ENCODE measurements around the gene UBE3D. TPM values are rescaled to one million over a fixed set of nuclear protein-coding genes. Genes with fewer than 3 reads are reported as not detected.

The UBE3D gene
- polyA plus RNA-seq, 3 donors from 2014 or later: 3.1 to 4.1 (median 3.2) TPM

DNA sequence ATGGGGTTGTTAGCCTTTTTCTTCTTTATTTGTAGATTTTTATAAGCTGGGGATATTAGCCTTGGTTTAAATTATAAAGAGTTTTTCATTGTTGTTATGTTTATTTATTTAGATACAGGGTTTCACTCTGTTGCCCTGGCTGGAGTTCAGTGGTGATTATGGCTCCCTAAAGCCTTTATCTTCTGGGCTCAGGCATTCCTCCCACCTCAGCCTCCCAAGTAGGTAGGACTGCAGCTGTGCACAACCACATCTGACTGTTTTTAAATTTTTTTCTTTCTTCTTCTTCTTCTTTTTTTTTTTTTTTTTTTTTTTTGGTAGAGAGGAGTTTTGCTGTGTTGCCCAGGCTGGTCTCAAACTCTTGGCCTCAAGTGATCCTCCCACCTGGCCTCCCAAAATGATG lies 80.9 kb downstream of the UBE3D start:
- H3K36me3 Mint-ChIP-seq: peaks cover 0 to 5% (median 0%) of the 10 kb centered on the region in 3 donors
- H3K4me3 Mint-ChIP-seq: no peak overlapping the region
- H3K9me3 Mint-ChIP-seq: no peaks in the 10 kb centered on the region
- no peak for DNase-seq
- H3K27me3 Mint-ChIP-seq (ENCODE audit: low read depth in 3 of 3): no peaks in the 10 kb centered on the region
- no peak overlapping the region for H3K27ac Mint-ChIP-seq
- H3K4me1 Mint-ChIP-seq: no peaks in the 10 kb centered on the region

DNA sequence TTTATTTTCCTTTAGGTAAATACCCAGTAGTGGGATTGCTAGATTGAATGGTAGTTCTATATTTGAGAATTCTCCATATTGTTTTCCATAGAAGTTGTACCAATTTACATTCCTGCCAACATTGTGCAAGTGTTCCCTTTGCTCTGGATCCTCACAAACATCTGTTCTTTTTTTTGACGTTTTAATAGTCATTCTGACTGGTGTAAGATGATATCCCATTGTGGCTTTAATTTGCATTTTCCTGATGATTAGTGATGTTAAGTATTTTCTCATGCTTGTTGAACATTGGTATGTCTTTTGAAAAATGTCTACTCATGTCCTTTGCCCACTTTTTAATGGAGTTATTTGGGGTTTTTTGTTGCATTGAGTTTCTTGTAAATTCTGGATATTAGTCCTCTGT lies 85.6 kb downstream of the UBE3D start:
- DNase-seq: no peak
- Mint-ChIP-seq H3K9me3 (no peaks in the 10 kb centered on the region), H3K4me1 (no peaks in the 10 kb centered on the region), H3K4me3 (no peak overlapping the region), H3K27me3 (ENCODE audit: low read depth in 3 of 3) (peaks cover 0 to 2% (median 0%) of the 10 kb centered on the region in 3 donors), H3K36me3 (peaks cover 0 to 5% (median 0%) of the 10 kb centered on the region in 3 donors), H3K27ac (no peak overlapping the region)

DNA sequence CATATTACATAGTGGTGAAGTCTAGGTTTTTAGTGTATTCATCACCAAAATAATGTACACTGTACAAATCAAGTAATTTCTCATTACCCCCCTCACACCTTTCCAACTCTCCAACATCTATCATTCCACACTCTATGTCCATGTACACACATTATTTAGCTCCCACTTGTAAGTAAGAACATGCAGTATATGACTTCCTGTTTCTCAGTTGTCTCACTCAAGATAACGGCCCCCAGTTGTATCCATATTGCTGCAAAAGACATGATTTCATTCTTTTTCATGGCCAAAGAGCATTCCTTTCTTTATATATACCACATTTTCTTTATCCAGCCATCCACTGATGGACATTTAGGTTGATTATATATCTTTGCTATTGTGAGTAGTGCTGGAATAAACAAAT lies 86.0 kb downstream of the UBE3D start:
- Mint-ChIP-seq H3K4me3 (no peak overlapping the region), H3K27ac (no peak overlapping the region), H3K9me3 (no peaks in the 10 kb centered on the region), H3K4me1 (no peaks in the 10 kb centered on the region), H3K27me3 (ENCODE audit: low read depth in 3 of 3) (peaks cover 0 to 2% (median 0%) of the 10 kb centered on the region in 3 donors), H3K36me3 (peaks cover 0 to 5% (median 0%) of the 10 kb centered on the region in 3 donors)
- DNase-seq: no peak

DNA sequence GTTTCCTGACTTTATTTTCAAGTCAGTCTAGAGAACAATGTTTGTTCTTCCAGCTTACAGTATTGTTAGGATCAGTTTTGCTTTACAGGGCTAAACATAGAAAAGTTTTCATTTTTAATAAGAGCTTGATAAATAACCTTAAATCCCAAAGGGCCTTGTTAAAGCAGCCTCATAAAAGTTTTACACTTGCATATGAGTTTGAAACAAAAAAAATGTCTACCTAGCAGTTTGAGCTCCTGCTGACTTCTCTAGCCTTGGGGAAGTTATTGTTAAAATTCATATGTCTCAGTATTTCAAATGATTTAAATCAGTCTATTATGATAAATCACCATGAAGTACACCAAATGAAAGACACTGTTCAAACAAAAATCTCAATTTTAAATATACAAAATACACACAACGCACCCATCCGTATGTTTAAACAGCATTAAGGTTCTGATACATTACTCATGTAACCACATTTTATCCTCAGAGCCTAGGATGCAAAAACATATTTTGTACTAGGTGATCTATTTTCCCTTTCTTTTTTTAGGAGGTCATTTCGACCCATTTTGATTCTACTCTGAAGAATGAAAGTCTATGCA lies 87.2 kb downstream of the UBE3D start:
- Mint-ChIP-seq H3K27ac (no peak overlapping the region), H3K27me3 (ENCODE audit: low read depth in 3 of 3) (peaks cover 0 to 2% (median 0%) of the 10 kb centered on the region in 3 donors), H3K4me1 (no peaks in the 10 kb centered on the region), H3K9me3 (no peaks in the 10 kb centered on the region), H3K4me3 (no peak overlapping the region), H3K36me3 (peaks cover 0 to 2% (median 0%) of the 10 kb centered on the region in 3 donors)
- DNase-seq: no peak

DNA sequence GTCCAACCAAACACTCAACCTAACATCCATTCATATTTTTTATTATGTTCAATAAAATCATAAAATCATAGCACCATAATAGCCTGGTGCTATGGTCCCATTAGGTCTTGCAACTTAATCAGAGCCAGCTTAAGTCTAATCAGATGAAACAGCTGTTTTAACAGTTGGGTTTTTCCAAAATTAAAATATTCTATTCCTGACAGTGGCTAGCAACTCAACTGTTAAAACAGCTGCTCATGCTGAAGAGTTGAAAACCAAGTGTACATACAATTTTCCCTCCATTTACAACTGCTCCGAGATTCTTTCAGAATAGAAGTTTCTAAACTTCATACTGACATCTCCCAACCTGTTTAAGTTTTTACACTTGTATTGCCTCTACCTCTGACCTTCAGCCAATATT lies 89.5 kb downstream of the UBE3D start:
- Mint-ChIP-seq H3K27me3 (ENCODE audit: low read depth in 3 of 3) (peaks cover 0 to 2% (median 0%) of the 10 kb centered on the region in 3 donors), H3K36me3 (peaks cover 0 to 4% (median 0%) of the 10 kb centered on the region in 3 donors), H3K4me3 (no peak overlapping the region), H3K27ac (no peak overlapping the region), H3K4me1 (no peaks in the 10 kb centered on the region), H3K9me3 (no peaks in the 10 kb centered on the region)
- no peak for DNase-seq

DNA sequence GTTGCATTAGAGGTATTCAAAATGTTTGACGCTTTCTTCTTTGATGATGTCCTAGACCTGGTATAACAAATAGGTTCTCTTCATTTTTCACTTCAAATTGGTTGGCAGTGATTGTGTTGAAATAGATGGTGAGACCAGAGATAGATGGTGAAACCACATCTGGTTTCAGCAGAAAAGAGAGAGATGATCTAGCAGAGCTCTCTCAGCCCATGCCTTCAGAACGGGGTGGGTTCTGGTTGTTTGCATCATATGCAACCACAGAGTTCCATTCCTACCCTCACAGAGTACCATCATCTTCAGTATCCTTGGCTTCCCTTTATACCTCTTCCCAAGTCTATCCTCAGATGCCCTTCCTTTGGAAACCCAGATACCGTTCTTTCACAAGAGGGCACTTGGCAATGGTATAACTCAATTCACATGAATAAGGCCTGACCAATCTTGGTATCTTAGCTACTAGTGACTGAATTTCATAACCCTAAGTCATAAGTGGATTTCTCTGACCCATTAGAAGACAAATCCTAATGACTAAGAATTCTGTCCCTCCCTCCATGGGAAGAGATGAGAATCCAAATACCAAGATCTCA lies 93.7 kb downstream of the UBE3D start:
- H3K4me3 Mint-ChIP-seq: no peak overlapping the region
- H3K4me1 Mint-ChIP-seq: no peaks in the 10 kb centered on the region
- no peaks in the 10 kb centered on the region for H3K9me3 Mint-ChIP-seq
- no peaks in the 10 kb centered on the region for H3K27me3 Mint-ChIP-seq (ENCODE audit: low read depth in 3 of 3)
- no peak overlapping the region for H3K27ac Mint-ChIP-seq
- H3K36me3 Mint-ChIP-seq: peaks cover 0 to 4% (median 2%) of the 10 kb centered on the region in 3 donors
- no peak for DNase-seq

DNA sequence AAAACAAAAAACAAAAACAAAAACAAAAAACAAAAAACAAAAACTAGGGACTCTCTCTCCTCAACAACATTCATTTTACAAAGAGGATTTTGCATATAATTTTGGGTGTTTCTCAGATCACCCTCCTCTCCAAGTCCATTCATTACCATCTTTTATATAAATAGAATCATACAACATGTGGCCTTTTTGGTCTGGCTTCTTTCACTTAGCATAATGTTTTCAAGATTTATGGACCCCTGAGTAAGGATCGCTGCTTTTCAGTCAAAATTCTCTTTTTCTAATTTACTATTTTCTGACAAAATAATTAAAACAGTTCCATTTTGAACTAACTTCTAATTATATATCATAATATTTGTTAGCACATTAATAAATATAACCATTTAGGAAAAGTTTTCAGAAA lies 94.8 kb downstream of the UBE3D start:
- no peak for DNase-seq
- peaks cover 0 to 7% (median 4%) of the 10 kb centered on the region in 3 donors for H3K36me3 Mint-ChIP-seq
- H3K4me1 Mint-ChIP-seq: no peaks in the 10 kb centered on the region
- no peak overlapping the region for H3K4me3 Mint-ChIP-seq
- no peak overlapping the region for H3K27ac Mint-ChIP-seq
- no peaks in the 10 kb centered on the region for H3K9me3 Mint-ChIP-seq
- H3K27me3 Mint-ChIP-seq (ENCODE audit: low read depth in 3 of 3): no peaks in the 10 kb centered on the region

DNA sequence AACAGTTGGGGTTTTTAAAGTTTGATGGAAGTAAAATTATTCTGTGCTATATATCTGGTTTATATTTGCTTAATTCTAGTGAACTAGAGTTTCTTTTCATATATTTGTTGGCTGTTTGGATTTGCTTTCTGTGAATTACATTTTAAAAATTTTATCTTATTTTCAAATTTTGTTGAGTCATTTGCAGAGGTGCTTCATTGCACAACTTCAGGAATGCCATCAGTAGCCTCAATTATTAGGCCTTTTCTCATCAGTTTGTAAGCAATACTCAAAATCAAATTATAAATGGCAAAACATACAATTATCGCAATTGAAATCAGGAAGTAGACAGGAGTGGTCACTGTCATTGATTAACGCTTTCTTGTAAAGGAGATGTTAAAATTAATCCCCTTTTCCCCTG lies 96.9 kb downstream of the UBE3D start:
- Mint-ChIP-seq H3K4me3 (no peak overlapping the region), H3K27me3 (ENCODE audit: low read depth in 3 of 3) (no peaks in the 10 kb centered on the region), H3K9me3 (no peaks in the 10 kb centered on the region), H3K4me1 (no peaks in the 10 kb centered on the region), H3K36me3 (peaks cover 0 to 7% (median 4%) of the 10 kb centered on the region in 3 donors), H3K27ac (no peak overlapping the region)
- DNase-seq: no peak

DNA sequence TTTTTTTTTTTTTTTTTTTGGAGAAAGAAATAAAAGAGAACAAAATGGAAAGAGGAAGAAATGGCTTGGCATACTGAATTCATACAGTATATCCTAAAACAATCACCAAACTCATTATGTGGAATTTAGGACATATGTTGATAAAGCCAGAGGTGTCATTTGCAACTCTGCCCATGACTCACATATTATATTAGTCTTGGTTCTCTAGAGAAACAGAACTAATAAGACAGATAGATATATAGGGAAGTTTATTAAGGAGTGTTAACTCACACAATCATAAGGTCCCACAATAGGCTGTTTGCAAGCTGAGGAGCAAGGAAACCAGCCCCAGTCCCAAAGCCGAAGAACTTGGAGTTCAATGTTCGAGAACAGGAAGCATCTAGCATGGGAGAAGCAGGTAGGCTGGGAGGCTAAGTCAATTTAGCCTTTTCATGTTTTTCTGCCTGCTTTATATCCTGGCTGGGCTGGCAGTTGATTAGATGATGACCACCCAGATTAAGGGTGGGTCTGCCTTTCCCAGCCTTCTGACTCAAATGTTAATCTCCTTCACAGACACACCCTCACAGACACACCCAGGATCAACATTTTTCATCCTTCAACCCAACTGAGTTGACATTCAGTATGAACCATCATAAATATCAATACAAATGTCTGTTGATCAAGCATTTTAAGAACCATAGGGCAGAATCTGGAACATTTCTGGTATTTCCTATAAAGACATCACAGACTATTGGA lies 102.3 kb downstream of the UBE3D start:
- no peak for DNase-seq
- Mint-ChIP-seq H3K27ac (no peak overlapping the region), H3K9me3 (no peaks in the 10 kb centered on the region), H3K4me3 (no peak overlapping the region), H3K36me3 (peaks cover 5 to 7% (median 7%) of the 10 kb centered on the region in 3 donors), H3K4me1 (no peaks in the 10 kb centered on the region), H3K27me3 (ENCODE audit: low read depth in 3 of 3) (no peaks in the 10 kb centered on the region)

DNA sequence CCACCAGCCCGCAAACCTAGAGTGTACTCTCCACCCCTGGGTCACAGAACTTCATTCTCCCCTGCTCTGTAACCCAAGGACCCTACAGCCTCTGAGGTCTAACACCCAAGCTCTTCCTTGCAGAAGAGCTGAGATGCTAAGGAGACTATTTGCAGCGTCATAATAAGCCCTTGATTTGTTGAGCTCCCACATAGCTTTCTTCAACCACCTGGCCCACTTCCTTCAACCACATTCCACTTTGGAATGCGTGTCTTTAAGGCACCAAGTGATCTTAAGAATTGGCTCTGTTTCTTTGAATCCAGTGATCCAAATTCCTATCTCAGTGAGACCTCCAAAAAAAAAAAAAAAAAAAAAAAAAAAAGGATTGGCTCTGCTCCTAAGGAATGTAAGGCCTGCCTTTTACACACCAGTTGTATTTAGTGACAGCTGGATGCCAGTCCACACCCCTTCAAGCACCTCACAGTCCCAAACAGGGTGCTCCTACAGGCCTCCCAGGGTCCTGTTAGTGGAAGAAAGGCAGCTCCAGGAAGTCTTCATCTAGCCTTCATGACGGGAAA lies 106.2 kb downstream of the UBE3D start:
- Mint-ChIP-seq H3K9me3 (no peaks in the 10 kb centered on the region), H3K36me3 (peaks cover 8 to 19% (median 14%) of the 10 kb centered on the region in 3 donors), H3K4me1 (no peaks in the 10 kb centered on the region), H3K27ac (no peak overlapping the region), H3K4me3 (no peak overlapping the region), H3K27me3 (ENCODE audit: low read depth in 3 of 3) (no peaks in the 10 kb centered on the region)
- DNase-seq: no peak

DNA sequence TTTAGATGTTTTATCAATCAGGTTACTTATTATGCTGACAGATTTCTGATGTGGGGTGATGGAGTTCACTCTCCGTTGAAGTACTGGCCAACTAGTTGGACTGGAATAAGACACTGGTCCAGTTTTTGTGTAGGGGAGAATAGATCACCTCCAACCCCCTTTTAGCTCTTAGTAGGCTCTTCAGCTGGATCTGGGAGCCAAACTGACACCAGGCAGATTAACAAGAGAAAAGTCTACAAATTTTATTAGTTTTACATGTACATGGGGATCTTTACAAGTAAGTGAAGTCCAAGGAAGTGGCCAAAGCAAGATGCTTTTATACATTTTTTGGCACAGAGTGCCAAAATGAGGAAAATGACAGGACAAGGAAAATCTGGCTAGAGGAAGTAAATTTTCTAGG lies 107.1 kb downstream of the UBE3D start:
- Mint-ChIP-seq H3K4me1 (no peaks in the 10 kb centered on the region), H3K4me3 (no peak overlapping the region), H3K27me3 (ENCODE audit: low read depth in 3 of 3) (no peaks in the 10 kb centered on the region), H3K9me3 (no peaks in the 10 kb centered on the region), H3K36me3 (peaks cover 11 to 23% (median 21%) of the 10 kb centered on the region in 3 donors), H3K27ac (no peak overlapping the region)
- DNase-seq: no peak

DNA sequence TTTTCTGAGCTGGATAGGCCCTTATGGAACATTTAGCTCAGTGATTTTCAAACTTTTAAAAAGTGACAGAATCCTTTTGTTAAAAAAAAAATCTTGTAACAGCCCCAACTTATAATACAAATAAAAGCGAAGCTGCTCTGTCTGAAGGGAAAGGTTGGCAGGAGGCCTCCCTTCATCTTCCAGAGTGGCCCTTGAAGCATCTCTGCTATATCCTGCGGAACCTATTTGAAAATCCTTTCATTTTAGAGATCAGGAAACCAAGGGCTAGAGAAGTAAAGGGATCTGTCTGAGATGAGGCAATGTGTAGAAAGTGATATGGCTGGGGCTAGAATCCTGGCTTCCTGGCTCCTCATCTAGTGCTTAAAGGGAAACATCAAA lies 107.8 kb downstream of the UBE3D start:
- H3K27ac Mint-ChIP-seq: no peak overlapping the region
- no peaks in the 10 kb centered on the region for H3K4me1 Mint-ChIP-seq
- no peak overlapping the region for H3K4me3 Mint-ChIP-seq
- no peaks in the 10 kb centered on the region for H3K27me3 Mint-ChIP-seq (ENCODE audit: low read depth in 3 of 3)
- no peaks in the 10 kb centered on the region for H3K9me3 Mint-ChIP-seq
- peaks cover 13 to 24% (median 23%) of the 10 kb centered on the region in 3 donors for H3K36me3 Mint-ChIP-seq
- no peak for DNase-seq

DNA sequence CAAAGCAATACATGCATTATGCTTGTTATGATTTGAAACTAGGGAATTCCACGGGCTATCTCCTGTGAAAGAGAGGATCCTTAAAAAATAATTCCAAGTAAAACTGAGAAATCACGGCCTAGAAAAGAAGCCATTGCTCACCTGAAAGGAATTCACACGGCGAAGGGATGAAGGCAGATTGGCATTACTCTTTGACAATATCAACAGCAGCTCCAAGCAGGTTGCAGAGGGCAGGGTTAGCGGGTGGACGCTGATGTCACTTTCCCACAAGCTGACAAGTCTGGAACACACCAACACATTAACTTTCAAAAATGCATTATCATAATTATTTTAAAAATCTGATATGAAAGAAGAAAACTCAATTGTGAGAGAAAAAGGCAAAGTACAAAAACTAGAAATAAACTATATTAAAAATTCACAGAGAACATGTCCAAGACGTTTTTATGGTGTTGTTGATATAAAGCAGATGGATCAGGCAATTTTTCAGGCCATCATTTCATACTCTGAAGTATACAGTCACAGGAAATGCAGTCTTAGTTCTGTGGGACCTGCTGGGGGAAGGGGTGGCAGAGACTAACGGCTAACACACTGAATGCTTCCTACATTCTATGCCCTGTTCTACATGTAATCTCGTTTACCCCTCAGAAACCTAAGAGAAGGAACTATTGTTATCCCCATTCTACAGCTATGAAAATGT lies 108.3 kb downstream of the UBE3D start:
- no peak overlapping the region for H3K27ac Mint-ChIP-seq
- no peaks in the 10 kb centered on the region for H3K27me3 Mint-ChIP-seq (ENCODE audit: low read depth in 3 of 3)
- H3K36me3 Mint-ChIP-seq: peaks cover 13 to 24% (median 23%) of the 10 kb centered on the region in 3 donors
- H3K4me3 Mint-ChIP-seq: no peak overlapping the region
- no peaks in the 10 kb centered on the region for H3K9me3 Mint-ChIP-seq
- no peaks in the 10 kb centered on the region for H3K4me1 Mint-ChIP-seq
- no peak for DNase-seq

DNA sequence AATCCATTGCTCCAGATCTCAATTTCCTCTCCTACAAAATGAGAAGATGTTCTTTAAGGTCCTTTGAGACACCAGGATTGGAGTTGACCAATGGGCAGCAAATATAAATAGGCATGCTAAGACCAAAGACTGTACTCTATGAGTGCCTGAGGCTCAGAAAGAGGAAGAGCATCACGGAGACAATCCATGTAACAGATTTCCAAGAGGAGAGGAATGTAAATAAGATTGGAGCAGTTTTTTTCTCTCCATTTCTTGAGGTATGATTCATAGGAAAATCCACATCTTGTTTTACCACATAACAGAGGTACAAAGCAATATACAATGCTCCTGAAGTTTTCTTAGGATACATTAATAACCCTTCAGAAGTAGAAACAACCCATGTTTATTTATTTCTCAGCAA lies 109.8 kb downstream of the UBE3D start:
- no peak overlapping the region for H3K27ac Mint-ChIP-seq
- H3K4me1 Mint-ChIP-seq: no peaks in the 10 kb centered on the region
- peaks cover 13 to 27% (median 24%) of the 10 kb centered on the region in 3 donors for H3K36me3 Mint-ChIP-seq

More for the DNA sequence above, 109.8 kb downstream of the UBE3D start:
- H3K4me3 Mint-ChIP-seq: no peak overlapping the region
- H3K9me3 Mint-ChIP-seq: no peaks in the 10 kb centered on the region
- no peak for DNase-seq
- H3K27me3 Mint-ChIP-seq (ENCODE audit: low read depth in 3 of 3): no peaks in the 10 kb centered on the region
